ENCODE measurements around the gene FBXL17. TPM values are rescaled to one million over a fixed set of nuclear protein-coding genes. Genes with fewer than 3 reads are reported as not detected.

The FBXL17 gene
- total RNA-seq, 1 donor from 2014 or later: 15.9 TPM

DNA sequence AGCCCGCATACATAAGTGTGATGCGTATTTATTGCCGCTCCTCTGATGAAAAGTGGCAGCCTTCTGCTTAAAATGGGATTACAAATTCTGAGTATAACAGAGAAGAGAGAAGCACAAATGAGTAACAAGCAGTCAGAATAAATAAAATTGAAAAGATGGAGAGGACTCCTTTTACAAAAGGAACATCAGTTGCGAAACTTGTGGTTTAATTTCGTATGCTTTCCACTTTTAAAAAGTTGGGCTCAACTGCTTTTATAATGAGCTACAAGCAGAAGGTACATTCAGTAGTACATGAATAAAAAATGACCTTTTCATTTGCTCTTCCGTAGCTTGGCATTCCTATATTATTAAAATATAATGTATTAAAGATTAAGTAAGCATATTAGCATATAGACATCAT is 320.0 kb downstream of the FBXL17 start:
- TF ChIP-seq, protein P1, sequence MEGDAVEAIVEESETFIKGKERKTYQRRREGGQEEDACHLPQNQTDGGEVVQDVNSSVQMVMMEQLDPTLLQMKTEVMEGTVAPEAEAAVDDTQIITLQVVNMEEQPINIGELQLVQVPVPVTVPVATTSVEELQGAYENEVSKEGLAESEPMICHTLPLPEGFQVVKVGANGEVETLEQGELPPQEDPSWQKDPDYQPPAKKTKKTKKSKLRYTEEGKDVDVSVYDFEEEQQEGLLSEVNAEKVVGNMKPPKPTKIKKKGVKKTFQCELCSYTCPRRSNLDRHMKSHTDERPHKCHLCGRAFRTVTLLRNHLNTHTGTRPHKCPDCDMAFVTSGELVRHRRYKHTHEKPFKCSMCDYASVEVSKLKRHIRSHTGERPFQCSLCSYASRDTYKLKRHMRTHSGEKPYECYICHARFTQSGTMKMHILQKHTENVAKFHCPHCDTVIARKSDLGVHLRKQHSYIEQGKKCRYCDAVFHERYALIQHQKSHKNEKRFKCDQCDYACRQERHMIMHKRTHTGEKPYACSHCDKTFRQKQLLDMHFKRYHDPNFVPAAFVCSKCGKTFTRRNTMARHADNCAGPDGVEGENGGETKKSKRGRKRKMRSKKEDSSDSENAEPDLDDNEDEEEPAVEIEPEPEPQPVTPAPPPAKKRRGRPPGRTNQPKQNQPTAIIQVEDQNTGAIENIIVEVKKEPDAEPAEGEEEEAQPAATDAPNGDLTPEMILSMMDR (IDR thresholded peaks at IDR 0.05; ENCODE audit: unreplicated experiment): no peak

DNA sequence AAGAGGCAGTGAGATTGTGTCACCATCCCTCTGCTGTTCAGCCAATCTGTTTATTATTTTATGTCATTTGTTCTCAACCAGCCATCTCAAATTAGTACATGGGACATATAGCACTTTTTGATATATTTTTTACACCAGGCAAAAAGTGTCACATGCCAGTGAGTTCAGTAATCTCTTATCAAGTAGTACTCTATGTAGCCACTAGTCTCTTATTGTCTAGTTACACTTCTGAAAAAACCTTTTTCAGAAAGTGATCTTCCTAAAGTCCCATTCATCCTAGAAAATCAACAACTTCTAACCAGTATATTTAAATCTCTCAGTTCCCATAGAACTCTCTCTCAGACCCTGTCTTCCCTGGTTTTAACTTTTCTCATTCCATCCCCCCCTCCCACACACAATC is 321.6 kb downstream of the FBXL17 start:
- no peak overlapping the region for H3K4me3 Mint-ChIP-seq (ENCODE audit: low read depth)
- no peaks in the 10 kb centered on the region for H3K9me3 Mint-ChIP-seq (ENCODE audit: low read depth)
- no peaks in the 10 kb centered on the region for H3K27me3 Mint-ChIP-seq
- no peak for DNase-seq (ENCODE audit: low spot score, unreplicated experiment)
- peaks cover 4% of the 10 kb centered on the region for H3K4me1 Mint-ChIP-seq (ENCODE audit: low read depth)
- TF ChIP-seq, protein P1 (IDR thresholded peaks at IDR 0.05; ENCODE audit: unreplicated experiment): no peak
- no peaks in the 10 kb centered on the region for H3K36me3 Mint-ChIP-seq (ENCODE audit: insufficient read depth)
- no peak overlapping the region for H3K27ac Mint-ChIP-seq

More for the DNA sequence above, 320.0 kb downstream of the FBXL17 start:
- H3K9me3 Mint-ChIP-seq (ENCODE audit: low read depth): no peaks in the 10 kb centered on the region
- no peak overlapping the region for H3K4me3 Mint-ChIP-seq (ENCODE audit: low read depth)
- DNase-seq (ENCODE audit: low spot score, unreplicated experiment): no peak
- no peaks in the 10 kb centered on the region for H3K36me3 Mint-ChIP-seq (ENCODE audit: insufficient read depth)
- H3K4me1 Mint-ChIP-seq (ENCODE audit: low read depth): peaks cover 4% of the 10 kb centered on the region
- H3K27ac Mint-ChIP-seq: no peak overlapping the region
- no peaks in the 10 kb centered on the region for H3K27me3 Mint-ChIP-seq

DNA sequence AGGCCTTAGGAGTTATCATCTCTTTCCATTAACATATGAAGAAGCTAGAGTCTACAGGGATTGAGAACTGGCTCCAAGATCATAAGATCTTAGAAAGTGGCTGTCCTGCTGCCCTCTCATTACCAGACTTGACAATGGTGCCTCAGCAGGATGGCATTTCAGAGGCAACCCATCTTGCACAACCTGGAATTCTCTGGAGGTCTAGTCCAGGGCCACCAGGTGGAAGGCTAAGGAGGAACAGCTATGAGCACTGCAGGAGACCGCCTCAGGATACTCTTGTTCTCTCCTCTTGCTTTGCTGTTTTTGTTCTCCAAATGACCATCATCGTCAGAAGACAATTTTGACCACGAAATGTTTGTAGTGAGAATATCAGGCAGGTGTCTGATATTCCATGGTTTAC is 322.6 kb downstream of the FBXL17 start:
- TF ChIP-seq, protein P1 (IDR thresholded peaks at IDR 0.05; ENCODE audit: unreplicated experiment): no peak
- H3K36me3 Mint-ChIP-seq (ENCODE audit: insufficient read depth): peaks cover under 1% of the 10 kb centered on the region
- no peak overlapping the region for H3K27ac Mint-ChIP-seq
- no peak overlapping the region for H3K4me3 Mint-ChIP-seq (ENCODE audit: low read depth)
- H3K9me3 Mint-ChIP-seq (ENCODE audit: low read depth): peaks cover under 1% of the 10 kb centered on the region
- peaks cover 4% of the 10 kb centered on the region for H3K4me1 Mint-ChIP-seq (ENCODE audit: low read depth)
- DNase-seq (ENCODE audit: low spot score, unreplicated experiment): no peak
- no peaks in the 10 kb centered on the region for H3K27me3 Mint-ChIP-seq

DNA sequence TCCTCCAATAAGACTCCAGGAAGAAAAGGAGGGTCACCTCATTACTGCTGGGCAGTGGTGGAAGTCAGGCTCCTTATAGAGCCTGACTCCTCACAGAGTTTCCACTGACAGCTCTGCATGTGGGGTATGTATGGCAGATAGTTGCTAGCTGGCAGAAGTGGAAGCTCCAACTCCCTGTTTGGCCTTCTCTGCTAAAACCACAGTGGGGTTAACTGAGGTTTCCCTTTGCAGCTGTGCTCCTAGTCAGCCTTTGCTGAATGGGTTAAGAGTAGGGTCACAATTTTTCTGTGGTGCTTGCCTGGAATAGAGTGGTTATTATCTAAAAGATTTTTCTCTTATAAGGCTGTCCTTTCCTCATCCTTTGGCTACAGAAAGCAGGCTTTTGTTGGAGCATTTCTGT is 327.5 kb downstream of the FBXL17 start:
- Mint-ChIP-seq H3K27ac (no peak overlapping the region), H3K4me3 (ENCODE audit: low read depth) (no peak overlapping the region), H3K36me3 (ENCODE audit: insufficient read depth) (peaks cover 34% of the 10 kb centered on the region), H3K4me1 (ENCODE audit: low read depth) (peaks cover 4% of the 10 kb centered on the region), H3K9me3 (ENCODE audit: low read depth) (peaks cover 40% of the 10 kb centered on the region), H3K27me3 (no peaks in the 10 kb centered on the region)
- TF ChIP-seq, protein P1 (IDR thresholded peaks at IDR 0.05; ENCODE audit: unreplicated experiment): no peak
- DNase-seq (ENCODE audit: low spot score, unreplicated experiment): no peak

DNA sequence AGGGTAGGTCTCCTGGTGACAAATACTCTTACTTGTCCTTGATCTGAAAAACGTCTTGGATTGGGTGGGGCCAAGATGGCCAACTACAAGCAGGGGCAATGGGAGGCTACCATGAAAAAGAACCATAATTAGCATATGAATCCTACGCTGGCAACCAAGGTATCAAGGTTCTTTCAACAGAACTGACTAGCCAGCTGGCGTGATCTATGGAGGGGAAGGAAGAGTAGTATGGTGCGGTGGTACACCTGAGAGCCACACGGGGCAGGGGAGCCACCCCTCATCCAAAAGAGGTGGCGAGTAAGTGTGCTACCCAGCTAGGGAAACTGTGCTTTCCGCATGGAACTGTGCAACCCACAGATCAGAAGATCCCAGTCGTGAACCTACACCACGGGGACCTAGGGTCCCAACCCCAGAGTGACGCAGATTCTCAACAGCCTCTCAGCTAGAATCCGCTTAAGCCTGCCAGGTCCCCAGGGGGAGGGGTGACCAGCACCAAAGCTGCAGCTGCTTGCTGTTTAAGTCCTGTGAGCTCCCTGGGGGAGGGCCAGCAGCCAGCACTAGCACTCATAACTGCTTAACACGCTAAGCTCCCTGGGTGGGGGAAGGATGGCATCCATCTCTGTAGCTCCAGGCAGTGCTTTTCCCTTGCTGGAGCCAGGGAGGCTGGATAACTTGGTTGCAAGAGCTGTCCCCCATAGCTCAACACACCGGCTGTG is 334.8 kb downstream of the FBXL17 start:
- H3K36me3 Mint-ChIP-seq (ENCODE audit: insufficient read depth): peaks cover 24% of the 10 kb centered on the region
- no peak overlapping the region for H3K4me3 Mint-ChIP-seq (ENCODE audit: low read depth)
- no peak overlapping the region for H3K27ac Mint-ChIP-seq
- no peaks in the 10 kb centered on the region for H3K4me1 Mint-ChIP-seq (ENCODE audit: low read depth)
- DNase-seq (ENCODE audit: low spot score, unreplicated experiment): no peak
- TF ChIP-seq, protein P1 (IDR thresholded peaks at IDR 0.05; ENCODE audit: unreplicated experiment): no peak
- peaks cover 37% of the 10 kb centered on the region for H3K9me3 Mint-ChIP-seq (ENCODE audit: low read depth)
- H3K27me3 Mint-ChIP-seq: no peaks in the 10 kb centered on the region
